ENCODE data around the gene ACSS1.
A peak's percentile ranks its signal among the peaks of the same experiment; 100 is the strongest.

ACSS1 gene

GRCh38 chr20:25085756-25086495 lies 28.0 kb upstream of the ACSS1 start:
- H3K9ac ChIP-seq (ENCODE audit: low read depth, low read length): no peak overlapping the region
- H3K36me3 ChIP-seq (ENCODE audit: insufficient read depth, low read length): no peaks in the 10 kb centered on the region
- H3K27me3 ChIP-seq (ENCODE audit: control insufficient read depth, insufficient read depth, low read length): peaks cover 92% of the 10 kb centered on the region
- no peaks in the 10 kb centered on the region for H3K4me1 ChIP-seq (ENCODE audit: control insufficient read depth, insufficient read depth, low read length)
- no peaks in the 10 kb centered on the region for H3K9me3 ChIP-seq (replicated peaks; ENCODE audit: low read length)
- no peak overlapping the region for H3K4me2 ChIP-seq (ENCODE audit: low read length)
- H3K4me3 ChIP-seq (ENCODE audit: low read length): no peak overlapping the region

- Histone ChIP-seq H3K36me3 (ENCODE audit: insufficient read depth, low read length) (no peaks in the 10 kb centered on the region), H3K9ac (ENCODE audit: low read depth, low read length) (no peak overlapping the region), H3K9me3 (replicated peaks; ENCODE audit: low read length) (no peaks in the 10 kb centered on the region), H3K27me3 (ENCODE audit: control insufficient read depth, insufficient read depth, low read length) (peaks cover 92% of the 10 kb centered on the region), H3K4me3 (ENCODE audit: low read length) (no peak overlapping the region), H3K4me2 (ENCODE audit: low read length) (no peak overlapping the region), H3K4me1 (ENCODE audit: control insufficient read depth, insufficient read depth, low read length) (no peaks in the 10 kb centered on the region)
Observed at GRCh38 chr20:25084626-25085187, 26.8 kb upstream of the ACSS1 start.

- peaks cover 92% of the 10 kb centered on the region for H3K27me3 ChIP-seq (ENCODE audit: control insufficient read depth, insufficient read depth, low read length)
- no peaks in the 10 kb centered on the region for H3K4me1 ChIP-seq (ENCODE audit: control insufficient read depth, insufficient read depth, low read length)
- no peak overlapping the region for H3K9ac ChIP-seq (ENCODE audit: low read depth, low read length)
- no peak overlapping the region for H3K4me3 ChIP-seq (ENCODE audit: low read length)
- H3K4me2 ChIP-seq (ENCODE audit: low read length): no peak overlapping the region
- H3K36me3 ChIP-seq (ENCODE audit: insufficient read depth, low read length): no peaks in the 10 kb centered on the region
- no peaks in the 10 kb centered on the region for H3K9me3 ChIP-seq (replicated peaks; ENCODE audit: low read length)
Observed at GRCh38 chr20:25083773-25084625, 26.1 kb upstream of the ACSS1 start.

- H3K4me1 ChIP-seq (ENCODE audit: control insufficient read depth, insufficient read depth, low read length): no peaks in the 10 kb centered on the region
- H3K9ac ChIP-seq (ENCODE audit: low read depth, low read length): no peak overlapping the region
- no peak overlapping the region for H3K4me2 ChIP-seq (ENCODE audit: low read length)
- H3K36me3 ChIP-seq (ENCODE audit: insufficient read depth, low read length): no peaks in the 10 kb centered on the region
- no peaks in the 10 kb centered on the region for H3K9me3 ChIP-seq (replicated peaks; ENCODE audit: low read length)
- peaks cover 97% of the 10 kb centered on the region for H3K27me3 ChIP-seq (ENCODE audit: control insufficient read depth, insufficient read depth, low read length)
- no peak overlapping the region for H3K4me3 ChIP-seq (ENCODE audit: low read length)
Observed at GRCh38 chr20:25083141-25083772, 25.3 kb upstream of the ACSS1 start.

- Histone ChIP-seq H3K36me3 (ENCODE audit: insufficient read depth, low read length) (no peaks in the 10 kb centered on the region), H3K27me3 (ENCODE audit: control insufficient read depth, insufficient read depth, low read length) (peaks cover 98% of the 10 kb centered on the region), H3K9me3 (replicated peaks; ENCODE audit: low read length) (no peaks in the 10 kb centered on the region), H3K9ac (ENCODE audit: low read depth, low read length) (no peak overlapping the region), H3K4me1 (ENCODE audit: control insufficient read depth, insufficient read depth, low read length) (peaks cover 5% of the 10 kb centered on the region), H3K4me2 (ENCODE audit: low read length) (no peak overlapping the region), H3K4me3 (ENCODE audit: low read length) (no peak overlapping the region)
Observed at GRCh38 chr20:25082498-25082873, 24.5 kb upstream of the ACSS1 start.

- Histone ChIP-seq H3K9ac (ENCODE audit: low read depth, low read length) (no peak within 1 kb of the TSS), H3K4me1 (ENCODE audit: control insufficient read depth, insufficient read depth, low read length) (peaks cover 6% of the 10 kb centered on the region), H3K27me3 (ENCODE audit: control insufficient read depth, insufficient read depth, low read length) (peaks cover 98% of the 10 kb centered on the region), H3K36me3 (ENCODE audit: insufficient read depth, low read length) (no peaks in the 10 kb centered on the region), H3K4me3 (ENCODE audit: low read length) (no peak within 1 kb of the TSS), H3K9me3 (replicated peaks; ENCODE audit: low read length) (no peaks in the 10 kb centered on the region), H3K4me2 (ENCODE audit: low read length) (no peak within 1 kb of the TSS)
Observed at GRCh38 chr20:25081730-25082497, 24.0 kb upstream of the ACSS1 start, which contains the start of gene VSX1. VSX1 (minus strand) TSS chr20:25082141; CDS start chr20:25082096, 45 bp downstream.

- Histone ChIP-seq H3K27me3 (ENCODE audit: control insufficient read depth, insufficient read depth, low read length) (peaks cover 96% of the 10 kb centered on the region), H3K36me3 (ENCODE audit: insufficient read depth, low read length) (no peaks in the 10 kb centered on the region), H3K4me2 (ENCODE audit: low read length) (no peak overlapping the region), H3K4me1 (ENCODE audit: control insufficient read depth, insufficient read depth, low read length) (peaks cover 6% of the 10 kb centered on the region), H3K4me3 (ENCODE audit: low read length) (no peak overlapping the region), H3K9ac (ENCODE audit: low read depth, low read length) (no peak overlapping the region), H3K9me3 (replicated peaks; ENCODE audit: low read length) (no peaks in the 10 kb centered on the region)
Observed at GRCh38 chr20:25081065-25081729, 23.3 kb upstream of the ACSS1 start.

GRCh38 chr20:25079171-25079570 lies 21.2 kb upstream of the ACSS1 start:
- Histone ChIP-seq H3K9me3 (replicated peaks; ENCODE audit: low read length) (no peaks in the 10 kb centered on the region), H3K4me3 (ENCODE audit: low read length) (no peak overlapping the region), H3K36me3 (ENCODE audit: insufficient read depth, low read length) (no peaks in the 10 kb centered on the region), H3K9ac (ENCODE audit: low read depth, low read length) (no peak overlapping the region), H3K4me1 (ENCODE audit: control insufficient read depth, insufficient read depth, low read length) (peaks cover 6% of the 10 kb centered on the region), H3K4me2 (ENCODE audit: low read length) (no peak overlapping the region), H3K27me3 (ENCODE audit: control insufficient read depth, insufficient read depth, low read length) (peaks cover 96% of the 10 kb centered on the region)

- H3K27me3 ChIP-seq (ENCODE audit: control insufficient read depth, insufficient read depth, low read length): peaks cover 96% of the 10 kb centered on the region
- H3K9ac ChIP-seq (ENCODE audit: low read depth, low read length): no peak overlapping the region
- H3K4me2 ChIP-seq (ENCODE audit: low read length): no peak overlapping the region
- H3K36me3 ChIP-seq (ENCODE audit: insufficient read depth, low read length): no peaks in the 10 kb centered on the region
- no peak overlapping the region for H3K4me3 ChIP-seq (ENCODE audit: low read length)
- no peaks in the 10 kb centered on the region for H3K9me3 ChIP-seq (replicated peaks; ENCODE audit: low read length)
- H3K4me1 ChIP-seq (ENCODE audit: control insufficient read depth, insufficient read depth, low read length): peaks cover 6% of the 10 kb centered on the region
Observed at GRCh38 chr20:25078662-25079061, 20.7 kb upstream of the ACSS1 start.

GRCh38 chr20:25077610-25078169 lies 19.8 kb upstream of the ACSS1 start:
- H3K4me2 ChIP-seq (ENCODE audit: low read length): peak overlapping the region; percentile 72
- no peaks in the 10 kb centered on the region for H3K36me3 ChIP-seq (ENCODE audit: insufficient read depth, low read length)
- H3K9me3 ChIP-seq (replicated peaks; ENCODE audit: low read length): no peaks in the 10 kb centered on the region
- H3K4me1 ChIP-seq (ENCODE audit: control insufficient read depth, insufficient read depth, low read length): peaks cover 6% of the 10 kb centered on the region
- peaks cover 94% of the 10 kb centered on the region for H3K27me3 ChIP-seq (ENCODE audit: control insufficient read depth, insufficient read depth, low read length)
- H3K9ac ChIP-seq (ENCODE audit: low read depth, low read length): no peak overlapping the region
- H3K4me3 ChIP-seq (ENCODE audit: low read length): peak overlapping the region; percentile 56

Data from skeletal muscle satellite cell (primary cell).